Psoas muscle (tissue), 8 donors: ENCODE results near the gene SGPP1. TPM values are rescaled to one million over a fixed set of nuclear protein-coding genes. Genes with fewer than 3 reads are reported as not detected.

Experiments
- ATAC-seq, 4 donors: fragments of 200-7000 bp; cut with Tn5 transposase; one replicate each; pipeline ENCODE4 v1.9.1; 2020; ENCODE audit warnings: moderate library complexity in 3 of 4, mild to moderate bottlenecking in 2 of 4
- DNase-seq, 2 donors: peaks; one replicate each; pipeline ENCODE4 v3.0.0-alpha.2; 2020
- H3K27ac ChIP-seq: fragments of 200-600 bp; one replicate; pipeline ENCODE4 v1.8.0; 2022
- H3K27me3 ChIP-seq, 3 donors: fragments of 200-600 bp in 1 of 3; one replicate each; pipeline versions ENCODE4 v1.6.1 to v1.8.0; 2013 to 2022; ENCODE audit warnings: low read length in 2 of 3, mild to moderate bottlenecking in 2 of 3, moderate library complexity in 1 of 3; ENCODE audit not compliant: insufficient read depth in 3 of 3
- H3K36me3 ChIP-seq, 2 donors: fragments of 200-600 bp in 1 of 2; one replicate each; pipeline versions ENCODE4 v1.6.1 to v1.8.0; 2013 to 2022; ENCODE audit warnings: low read depth in 1 of 2, mild to moderate bottlenecking in 1 of 2, moderate library complexity in 1 of 2; ENCODE audit not compliant: insufficient read depth in 1 of 2
- H3K4me1 ChIP-seq: fragments of 200-600 bp; one replicate; pipeline ENCODE4 v1.8.0; 2022
- H3K4me3 ChIP-seq: fragments of 200-600 bp; one replicate; pipeline ENCODE4 v1.8.0; 2022; ENCODE audit warnings: mild to moderate bottlenecking
- H3K9me3 ChIP-seq: fragments of 200-600 bp; one replicate; pipeline ENCODE4 v1.8.0; 2022
- WGBS, 3 donors: extraction: QIAGEN DNeasy Blood & Tissue Kit; methylation state at CpG; one replicate each; pipeline versions ENCODE4 v1.1.6 to v1.1.7; 2013; 5-methylcytosine and 5-hydroxymethylcytosine counted together
- intact Hi-C, 2 donors: fragments of 100-400 bp; cut with DNase I; formaldehyde crosslinking; loops; one replicate each; pipeline versions ENCODE4 v1.11.0 to v1.14.2; 2022
- polyA plus RNA-seq, 3 donors: library from polyadenylated mRNA; stranded (reverse); fragments of 200-250 nt; gene quantifications; one replicate each; pipeline ENCODE4 v1.2.3, GENCODE V29; 2013
- total RNA-seq, 4 donors: library from RNA; stranded (reverse); fragmentation: NEBNext Ultra II Directional in 2 of 4; extraction: Animal tissue kit (Norgen Biotek cat#: 25700) in 2 of 4; gene quantifications; one replicate each; pipeline versions ENCODE4 v1.2.1 to v1.2.4, GENCODE V29; 2021 to 2023
- TF ChIP-seq, protein P1 (sequence below): fragments of 200-600 bp; IDR thresholded peaks from one replicate; pipeline ENCODE4 v1.8.0; 2022; ENCODE audit warnings: antibody characterized with exemption
- donor health status: healthy with polysubstance abuse.
- donor health status: DM: no; HTN: no; CAD: no; lungs with moderate emphysema.
- donor health status: Bipolar disorder and iron deficiency.
- donor health status: healthy.
- donor health status: DM: yes; HTN: yes; CAD: no.
- donor health status: DM: no; HTN: no; CAD: no.
- donor health status: DM: no; HTN: no; CAD: no.
- donor health status: DM: yes; HTN: yes; CAD: no.

SGPP1 gene
- total and polyA plus RNA-seq, 7 donors: 3.1 to 7.6 (median 4.7) TPM

DNA sequence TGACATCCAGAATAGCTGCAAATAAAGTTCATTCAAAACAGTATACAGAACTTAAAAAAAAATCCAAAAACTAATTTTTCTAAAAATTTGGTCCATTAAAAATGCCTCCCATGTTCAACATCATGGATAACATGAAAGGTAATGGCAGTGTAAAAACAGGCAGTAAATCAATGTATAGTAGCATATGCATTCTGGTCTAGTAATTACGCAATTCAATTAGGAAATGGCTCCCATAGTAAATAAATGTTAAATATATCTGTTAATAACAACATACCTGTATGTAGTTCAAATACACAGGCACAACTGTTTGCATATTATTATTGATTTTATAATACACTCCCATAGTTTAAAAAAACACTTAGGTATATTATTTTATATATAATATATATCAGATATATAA is 42.5 kb downstream of the SGPP1 start:
- Histone ChIP-seq H3K9me3 (no peaks in the 10 kb centered on the region), H3K27me3 (no peaks in the 10 kb centered on the region), H3K4me1 (no peaks in the 10 kb centered on the region), H3K4me3 (no peak overlapping the region), H3K36me3 (peaks cover 0 to 8% of the 10 kb centered on the region in 2 donors), H3K27ac (no peak overlapping the region)
- DNase-seq (no peak), ATAC-seq (no peak)
- intact Hi-C loops: no loop called here
- TF ChIP-seq, protein P1, sequence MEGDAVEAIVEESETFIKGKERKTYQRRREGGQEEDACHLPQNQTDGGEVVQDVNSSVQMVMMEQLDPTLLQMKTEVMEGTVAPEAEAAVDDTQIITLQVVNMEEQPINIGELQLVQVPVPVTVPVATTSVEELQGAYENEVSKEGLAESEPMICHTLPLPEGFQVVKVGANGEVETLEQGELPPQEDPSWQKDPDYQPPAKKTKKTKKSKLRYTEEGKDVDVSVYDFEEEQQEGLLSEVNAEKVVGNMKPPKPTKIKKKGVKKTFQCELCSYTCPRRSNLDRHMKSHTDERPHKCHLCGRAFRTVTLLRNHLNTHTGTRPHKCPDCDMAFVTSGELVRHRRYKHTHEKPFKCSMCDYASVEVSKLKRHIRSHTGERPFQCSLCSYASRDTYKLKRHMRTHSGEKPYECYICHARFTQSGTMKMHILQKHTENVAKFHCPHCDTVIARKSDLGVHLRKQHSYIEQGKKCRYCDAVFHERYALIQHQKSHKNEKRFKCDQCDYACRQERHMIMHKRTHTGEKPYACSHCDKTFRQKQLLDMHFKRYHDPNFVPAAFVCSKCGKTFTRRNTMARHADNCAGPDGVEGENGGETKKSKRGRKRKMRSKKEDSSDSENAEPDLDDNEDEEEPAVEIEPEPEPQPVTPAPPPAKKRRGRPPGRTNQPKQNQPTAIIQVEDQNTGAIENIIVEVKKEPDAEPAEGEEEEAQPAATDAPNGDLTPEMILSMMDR: no peak
- WGBS, 3 donors: 96 to 100% (median 98%) methylated on average over 1 of the region's 1 CpG

DNA sequence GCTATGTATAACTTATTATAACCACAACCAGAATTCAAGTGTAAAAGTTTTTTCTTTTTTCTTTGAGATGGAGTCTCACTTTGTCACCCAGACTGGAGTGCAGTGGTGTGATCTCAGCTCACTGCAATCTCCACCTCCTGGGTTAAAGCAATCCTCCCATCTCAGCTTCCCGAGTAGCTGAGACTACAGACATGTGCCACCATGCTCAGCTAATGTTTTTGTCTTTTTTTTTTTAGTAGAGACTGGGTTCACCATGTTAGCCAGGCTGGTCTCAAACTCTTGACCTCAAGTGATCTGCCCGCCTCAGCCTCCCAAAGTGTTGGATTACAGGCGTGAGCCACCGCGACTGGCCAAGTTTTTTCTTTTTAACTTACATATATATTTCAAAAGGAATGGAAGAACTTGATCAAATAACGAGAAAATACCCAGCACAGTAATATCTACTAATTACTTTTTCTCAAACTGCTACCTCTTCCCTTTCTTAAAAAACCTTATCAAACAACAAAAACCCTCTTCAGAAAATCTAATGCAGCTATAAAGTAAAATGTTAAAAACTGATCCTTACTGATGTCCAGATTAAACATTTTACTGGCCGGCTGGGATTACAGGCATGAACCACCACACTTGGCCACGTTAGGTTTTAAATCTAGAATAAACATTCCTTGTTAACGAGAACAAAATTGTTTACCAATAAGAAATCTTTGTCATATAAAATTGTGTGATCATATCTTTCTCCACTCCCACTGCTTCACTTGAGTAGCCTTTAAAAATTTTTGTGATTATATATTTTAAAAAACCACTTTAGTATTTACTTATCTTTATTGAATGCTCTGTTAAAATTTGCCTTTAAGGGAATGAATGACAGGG is 44.9 kb downstream of the SGPP1 start:
- H3K27ac ChIP-seq: no peak overlapping the region
- no peaks in the 10 kb centered on the region for H3K9me3 ChIP-seq
- 79 to 83% (median 79%) methylated on average over 9 of the region's 9 CpGs for WGBS, 3 donors
- H3K4me1 ChIP-seq: no peaks in the 10 kb centered on the region
- ATAC-seq (no peak), DNase-seq (no peak)
- intact Hi-C loops: no loop called here
- TF ChIP-seq, protein P1: no peak
- H3K27me3 ChIP-seq: no peaks in the 10 kb centered on the region
- H3K36me3 ChIP-seq: peaks cover 0 to 8% of the 10 kb centered on the region in 2 donors
- no peak overlapping the region for H3K4me3 ChIP-seq

DNA sequence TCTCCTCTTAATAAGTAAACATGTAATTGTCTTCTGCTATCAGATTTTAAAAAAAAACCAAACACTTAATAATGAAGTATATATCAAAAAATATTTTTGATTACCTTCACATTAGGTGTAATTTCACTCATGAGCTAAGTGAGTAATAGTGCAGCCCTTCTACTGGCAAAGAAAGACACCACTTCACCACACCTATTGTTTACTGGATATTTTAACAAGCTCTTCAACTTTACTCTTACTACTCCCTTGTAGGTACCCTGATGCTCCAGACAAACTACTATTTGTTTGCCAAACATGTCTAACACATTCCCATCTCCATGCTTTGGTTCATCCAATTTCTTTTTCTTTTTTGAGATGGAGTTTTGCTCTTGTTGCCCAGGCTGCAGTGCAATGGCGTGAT is 49.3 kb downstream of the SGPP1 start:
- no peaks in the 10 kb centered on the region for H3K4me1 ChIP-seq
- no peak for ATAC-seq
- TF ChIP-seq, protein P1: no peak
- no peak overlapping the region for H3K4me3 ChIP-seq
- 97 to 100% (median 100%) methylated on average over 1 of the region's 1 CpG for WGBS, 3 donors
- H3K9me3 ChIP-seq: no peaks in the 10 kb centered on the region
- intact Hi-C loops: no loop called here
- H3K27ac ChIP-seq: no peak overlapping the region
- H3K36me3 ChIP-seq: peaks cover 0 to 14% of the 10 kb centered on the region in 2 donors
- DNase-seq: no peak
- no peaks in the 10 kb centered on the region for H3K27me3 ChIP-seq

DNA sequence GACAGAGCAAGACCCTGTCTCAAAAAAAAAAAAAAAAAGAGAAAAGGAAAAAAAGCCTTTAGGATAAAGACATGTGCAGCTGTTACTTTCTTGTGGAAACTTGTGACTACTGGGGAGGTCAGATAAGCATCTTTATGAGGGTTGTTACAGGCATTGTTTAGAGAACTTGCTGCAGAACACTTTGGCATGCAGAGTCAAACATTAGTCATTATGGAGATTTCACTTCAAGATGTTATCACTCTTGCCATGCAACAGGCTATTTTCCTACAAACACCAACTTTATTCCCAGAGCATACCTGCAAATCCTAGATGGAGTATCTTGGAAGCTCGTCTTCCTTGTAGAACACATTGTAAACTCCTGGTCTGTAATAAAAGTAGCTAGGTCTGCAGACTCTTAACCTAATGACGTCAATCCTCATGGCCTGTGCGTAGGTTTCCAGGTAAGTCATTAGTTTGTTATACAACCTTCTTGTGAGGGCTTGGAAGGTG is 49.9 kb downstream of the SGPP1 start:
- Histone ChIP-seq H3K36me3 (peaks cover 0 to 14% of the 10 kb centered on the region in 2 donors), H3K4me3 (no peak overlapping the region), H3K27ac (no peak overlapping the region), H3K9me3 (no peaks in the 10 kb centered on the region), H3K27me3 (no peaks in the 10 kb centered on the region), H3K4me1 (no peaks in the 10 kb centered on the region)
- no peak for DNase-seq
- 81 to 88% (median 83%) methylated on average over 3 of the region's 3 CpGs for WGBS, 3 donors
- intact Hi-C loops: no loop called here
- TF ChIP-seq, protein P1: no peak
- ATAC-seq: no peak
